Sigmoid colon (tissue), 7 donors: Measurements from ENCODE around the gene LRRC8D. TPM values are rescaled to one million over a fixed set of nuclear protein-coding genes. Genes with fewer than 3 reads are reported as not detected.
"Not testable (repeated sequence)": the region's sequence is repeated elsewhere in the genome, so short reads cannot be mapped to it uniquely, and the experiment has no call there.

ENCODE experiments used
- DNase-seq: peaks from one replicate; pipeline ENCODE4 v3.0.0-alpha.2; 2019
- H3K27ac ChIP-seq, 4 donors: fragments of 200-600 bp; sonication (generic); one replicate each; pipeline ENCODE4 v1.5.1; 2016 to 2019; ENCODE audit warnings: mild to moderate bottlenecking in 1 of 4
- H3K27me3 ChIP-seq, 3 donors: fragments of 200-600 bp; sonication (generic); one replicate each; pipeline ENCODE4 v1.5.1; 2019; ENCODE audit warnings: mild to moderate bottlenecking in 1 of 3
- H3K36me3 ChIP-seq, 4 donors: fragments of 200-600 bp; sonication (generic); one replicate each; pipeline ENCODE4 v1.5.1; 2016 to 2019
- H3K4me1 ChIP-seq, 4 donors: fragments of 200-600 bp; sonication (generic); one replicate each; pipeline ENCODE4 v1.5.1; 2017 to 2019
- H3K4me3 ChIP-seq, 4 donors: fragments of 200-600 bp; sonication (generic); one replicate each; pipeline ENCODE4 v1.5.1; 2017 to 2019; ENCODE audit warnings: mild to moderate bottlenecking in 2 of 4, moderate library complexity in 1 of 4
- H3K9me3 ChIP-seq, 4 donors: fragments of 200-600 bp in 3 of 4; sonication (generic) in 3 of 4; one replicate each; pipeline versions ENCODE4 v1.5.1 to v1.6.1; 2013 to 2019
- CTCF ChIP-seq, 4 experiments: fragments of 450-650 bp in 3 of 4; fragments of 200-600 bp in 1 of 4; IDR thresholded peaks; one replicate each; pipeline ENCODE4 v1.5.1; 2016 to 2019; ENCODE audit warnings: antibody characterized with exemption in 4 of 4, mild to moderate bottlenecking in 3 of 4, moderate library complexity in 2 of 4
- EP300 ChIP-seq, 4 donors: sonication (generic); formaldehyde crosslinking; IDR thresholded peaks; one replicate each; pipeline ENCODE4 v1.6.1; 2017; ENCODE audit warnings: antibody characterized with exemption in 4 of 4
- POLR2A ChIP-seq, 2 donors: fragments of 450-650 bp; IDR thresholded peaks; one replicate each; pipeline ENCODE4 v1.6.1; 2016; ENCODE audit warnings: antibody characterized with exemption in 2 of 2, mild to moderate bottlenecking in 2 of 2, moderate library complexity in 2 of 2
- POLR2AphosphoS5 ChIP-seq, 4 donors: sonication (generic); formaldehyde crosslinking; IDR thresholded peaks; one replicate each; pipeline ENCODE4 v1.6.1; 2017; ENCODE audit warnings: antibody characterized with exemption in 4 of 4
- whole genome bisulfite sequencing, 2 donors: extraction: QIAGEN DNeasy Blood & Tissue Kit; methylation state at CpG; one replicate each; pipeline ENCODE4 v1.1.7; 2013; 5-methylcytosine and 5-hydroxymethylcytosine counted together
- intact Hi-C: fragments of 100-400 bp; cut with DNase I; formaldehyde crosslinking; loops from one replicate; pipeline ENCODE4 v1.15.1; 2023
- polyA plus RNA-seq, 3 donors: library from polyadenylated mRNA; stranded (reverse); fragments of 200-250 nt; gene quantifications; one replicate each; pipeline ENCODE4 v1.2.3, GENCODE V29; 2013
- total RNA-seq, 4 donors: library from RNA; depleted of rRNA; stranded (reverse); fragments of >200 nt; gene quantifications; one replicate each; pipeline ENCODE4 v1.1.0, GENCODE V29; 2016
- donor health status: healthy with polysubstance abuse.
- donor health status: Bipolar disorder and iron deficiency.
- donor health status: healthy.

LRRC8D gene
- total and polyA plus RNA-seq, 7 donors, result 6.0 to 21.2 (median 9.3) TPM

DNA sequence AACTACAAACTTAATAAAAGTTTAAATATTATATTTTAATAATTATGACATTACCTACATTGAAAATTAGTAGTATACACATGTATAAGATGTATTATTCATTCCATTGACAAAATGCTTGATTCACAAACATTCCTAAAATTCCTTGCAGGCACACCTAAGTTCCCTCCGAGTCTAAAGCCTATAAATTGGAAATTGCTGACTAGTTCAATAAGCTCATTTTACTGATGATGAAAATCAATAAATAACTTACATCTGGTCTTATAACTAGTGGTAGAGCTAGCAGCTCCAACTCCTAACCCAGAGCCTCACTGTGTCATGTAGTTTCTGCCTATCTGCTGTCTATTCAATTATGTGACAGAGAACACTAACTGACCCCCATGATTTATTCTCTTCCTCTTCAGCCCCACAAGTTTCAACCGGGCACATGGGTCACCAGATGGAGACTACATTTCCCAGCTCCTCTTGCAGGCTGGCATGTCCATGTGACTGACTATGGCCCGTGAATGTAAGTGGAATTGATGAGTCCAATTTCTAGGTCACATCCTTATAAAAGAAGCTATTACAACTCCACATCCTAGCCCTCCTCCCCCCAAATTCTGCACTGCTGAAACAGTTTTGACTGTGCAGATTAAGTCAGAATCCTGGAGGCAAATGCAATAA, 29.6 kb upstream of the LRRC8D start:
- DNase-seq, result no peak
- Histone ChIP-seq H3K4me1 (no peaks in the 10 kb centered on the region), H3K9me3 (no peaks in the 10 kb centered on the region), H3K27me3 (no peaks in the 10 kb centered on the region), H3K36me3 (no peaks in the 10 kb centered on the region), H3K27ac (no peak overlapping the region), H3K4me3 (no peak overlapping the region)
- 74 to 75% methylated on average over 3 of the region's 3 CpGs for WGBS, 2 donors
- TF ChIP-seq EP300 (IDR thresholded peaks at IDR 0.05) (no peak), POLR2A (IDR thresholded peaks at IDR 0.05) (no peak), POLR2AphosphoS5 (IDR thresholded peaks at IDR 0.05) (no peak), CTCF (IDR thresholded peaks at IDR 0.05) (no peak)
- intact Hi-C loops, result no loop called here

DNA sequence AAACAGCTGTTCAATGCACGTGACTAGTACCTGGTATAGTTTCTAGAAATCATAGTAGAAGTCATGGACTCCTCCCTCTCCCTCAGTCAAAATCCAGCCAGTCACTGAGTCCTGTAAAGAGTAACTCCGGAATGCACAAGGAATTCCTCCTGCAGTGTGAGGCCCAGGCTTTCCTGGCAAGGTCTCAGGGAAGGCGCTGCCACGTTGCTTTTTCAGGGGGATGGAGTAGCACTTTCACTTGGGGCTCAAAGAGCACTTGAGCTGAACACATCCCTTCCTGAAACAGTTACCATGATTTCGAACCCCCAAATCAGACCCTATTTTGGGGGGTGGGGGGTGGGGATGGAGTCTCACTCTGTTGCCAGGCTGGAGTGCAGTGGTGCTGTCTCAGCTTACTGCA, 26.4 kb upstream of the LRRC8D start:
- Histone ChIP-seq H3K27ac (no peak overlapping the region), H3K36me3 (no peaks in the 10 kb centered on the region), H3K27me3 (no peaks in the 10 kb centered on the region), H3K9me3 (no peaks in the 10 kb centered on the region), H3K4me3 (no peak overlapping the region), H3K4me1 (no peaks in the 10 kb centered on the region)
- WGBS, 2 donors, result 64 to 68% methylated on average over 5 of the region's 5 CpGs
- no peak for TF ChIP-seq POLR2A (IDR thresholded peaks at IDR 0.05)
- TF ChIP-seq EP300 (IDR thresholded peaks at IDR 0.05), result no peak
- no peak for TF ChIP-seq POLR2AphosphoS5 (IDR thresholded peaks at IDR 0.05)
- no peak for TF ChIP-seq CTCF (IDR thresholded peaks at IDR 0.05)
- no peak for DNase-seq
- intact Hi-C loops, result no loop called here

GRCh38 chr1:89795571-89795970, 25.3 kb upstream of the LRRC8D start:
- WGBS, 2 donors, result 73 to 88% methylated on average over 4 of the region's 4 CpGs
- intact Hi-C loops, H3K27me3 ChIP-seq, H3K4me1 ChIP-seq, H3K27ac ChIP-seq, H3K36me3 ChIP-seq, H3K4me3 ChIP-seq, DNase-seq, H3K9me3 ChIP-seq: not testable (repeated sequence)

- H3K27ac ChIP-seq, H3K9me3 ChIP-seq, H3K4me1 ChIP-seq, H3K27me3 ChIP-seq, H3K4me3 ChIP-seq, intact Hi-C loops, DNase-seq, H3K36me3 ChIP-seq: not testable (repeated sequence)
- whole genome bisulfite sequencing, 2 donors, result 97% methylated on average over 32 of the region's 32 CpGs
These were observed 23.0 kb upstream of the LRRC8D start for GRCh38 chr1:89797876-89798275.

DNA sequence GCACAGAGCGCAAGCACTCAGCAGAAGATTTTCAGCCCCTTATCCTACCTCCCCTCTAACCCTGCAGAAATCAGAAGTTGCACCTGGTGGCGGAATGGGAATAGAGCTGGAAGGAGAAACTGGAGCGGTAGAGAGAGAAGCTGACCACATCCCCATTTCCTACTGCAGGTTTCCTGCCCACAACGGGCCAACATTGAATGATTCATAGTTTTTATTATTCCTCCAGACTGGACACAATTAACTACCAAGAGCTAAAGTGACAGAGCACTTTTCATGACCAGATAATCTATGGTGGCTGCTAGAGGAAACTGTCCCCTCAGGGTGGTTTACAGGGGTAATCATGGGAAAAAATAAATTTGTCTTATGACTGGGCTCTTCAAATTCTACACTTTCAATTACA, 21.3 kb upstream of the LRRC8D start:
- WGBS, 2 donors, result 69 to 75% methylated on average over 4 of the region's 4 CpGs
- no peaks in the 10 kb centered on the region for H3K27me3 ChIP-seq
- DNase-seq, result no peak
- no peak overlapping the region for H3K4me3 ChIP-seq
- H3K4me1 ChIP-seq, result no peaks in the 10 kb centered on the region
- H3K27ac ChIP-seq, result no peak overlapping the region
- intact Hi-C loops, result no loop called here
- H3K9me3 ChIP-seq, result no peaks in the 10 kb centered on the region
- no peaks in the 10 kb centered on the region for H3K36me3 ChIP-seq
- no peak for TF ChIP-seq POLR2A (IDR thresholded peaks at IDR 0.05)
- no peak for TF ChIP-seq CTCF (IDR thresholded peaks at IDR 0.05)
- TF ChIP-seq EP300 (IDR thresholded peaks at IDR 0.05), result no peak
- no peak for TF ChIP-seq POLR2AphosphoS5 (IDR thresholded peaks at IDR 0.05)

DNA sequence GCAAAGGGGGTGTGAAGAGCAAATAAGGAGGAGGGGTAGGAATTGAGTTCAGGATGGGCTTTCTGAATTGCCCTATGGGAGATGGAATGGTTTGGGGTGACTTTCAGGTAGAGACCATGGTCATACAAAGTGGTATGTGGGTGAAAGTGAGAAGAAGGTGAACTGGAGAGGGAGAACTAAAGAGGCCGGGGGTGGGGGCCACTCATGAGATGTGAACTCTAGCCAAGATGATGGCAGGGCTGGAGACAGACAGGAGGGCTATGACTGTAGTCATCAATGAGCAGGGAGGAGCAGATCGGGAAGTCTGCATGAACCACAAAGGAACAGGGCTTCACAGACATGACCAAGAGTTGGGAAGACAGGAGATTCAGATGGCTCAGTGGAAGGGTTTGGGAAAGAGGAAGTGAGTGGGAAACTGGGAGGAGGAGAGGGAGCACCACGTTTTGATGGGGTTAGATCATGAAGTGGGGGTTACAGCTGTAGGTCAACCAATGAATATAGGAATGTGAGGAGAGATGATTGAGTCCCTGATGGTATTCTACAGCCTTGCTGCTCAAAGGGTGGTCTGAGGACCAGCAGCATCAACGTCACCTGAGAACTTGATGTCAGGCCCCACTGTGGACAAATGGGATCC, 20.7 kb upstream of the LRRC8D start:
- Histone ChIP-seq H3K4me1 (peaks cover 0 to 4% (median 0%) of the 10 kb centered on the region in 4 donors), H3K36me3 (no peaks in the 10 kb centered on the region), H3K27me3 (no peaks in the 10 kb centered on the region), H3K4me3 (no peak overlapping the region), H3K9me3 (no peaks in the 10 kb centered on the region), H3K27ac (no peak overlapping the region)
- DNase-seq, result no peak
- intact Hi-C loops, result no loop called here
- WGBS, 2 donors, result 82 to 85% methylated on average over 4 of the region's 4 CpGs
- TF ChIP-seq CTCF (IDR thresholded peaks at IDR 0.05), result no peak
- no peak for TF ChIP-seq POLR2AphosphoS5 (IDR thresholded peaks at IDR 0.05)
- TF ChIP-seq POLR2A (IDR thresholded peaks at IDR 0.05), result no peak
- no peak for TF ChIP-seq EP300 (IDR thresholded peaks at IDR 0.05)
